IMR-90 (cell line): ENCODE measurements around the gene POU2AF1. TPM values are rescaled to one million over a fixed set of nuclear protein-coding genes. Genes with fewer than 3 reads are reported as not detected.
"Not testable (repeated sequence)": the region's sequence is repeated elsewhere in the genome, so short reads cannot be mapped to it uniquely, and the experiment has no call there.

Source experiments
- ATAC-seq: fragments of 200-7000 bp; cut with Tn5 transposase; 2 replicates; pipeline ENCODE4 v1.9.1; 2020; ENCODE audit warnings: low read depth, mild to moderate bottlenecking, moderate library complexity
- BruUV-seq: library from RNA; stranded (reverse); fragments of 400-500 nt; replicated peaks from 2 replicates; lab custom pipeline; 2021; lab: Mats Ljungman, UMichigan
- CTCF ChIA-PET: fragments of 300-600 bp; formaldehyde crosslinking; extraction: SDS; loops from one replicate; lab custom pipeline; 2021; ENCODE audit warnings: antibody characterized with exemption; lab: Yijun Ruan, JAX
- POLR2A ChIA-PET: fragments of 300-600 bp; sonication (Branson Sonifier 250); formaldehyde crosslinking; loops from one replicate; lab custom pipeline; 2022; ENCODE audit warnings: antibody characterized with exemption; ENCODE audit not compliant: unreplicated experiment; lab: Charles Lee
- DNase-seq: peaks from one replicate; pipeline ENCODE4 v3.0.0; 2013
- H2AFZ ChIP-seq: replicated peaks from 2 replicates; pipeline ENCODE3; 2013; ENCODE audit warnings: low read length, mild to moderate bottlenecking; ENCODE audit not compliant: poor library complexity
- H2AK5ac ChIP-seq: 2 replicates; pipeline ENCODE4 v1.6.1; 2013; ENCODE audit warnings: low read depth, low read length, inconsistent platforms
- H2AK9ac ChIP-seq: replicated peaks from 2 replicates; pipeline ENCODE3; 2013; ENCODE audit warnings: mild to moderate bottlenecking, low read depth, low read length, moderate library complexity; ENCODE audit not compliant: poor library complexity
- H2BK120ac ChIP-seq: 2 replicates; pipeline ENCODE4 v1.6.1; 2013; ENCODE audit warnings: low read depth, low read length, inconsistent platforms
- H2BK15ac ChIP-seq: 3 replicates; pipeline ENCODE4 v1.6.1; 2013; ENCODE audit warnings: low read depth, low read length, inconsistent platforms
- H2BK20ac ChIP-seq: 2 replicates; pipeline ENCODE4 v1.6.1; 2013; ENCODE audit warnings: low read depth, mild to moderate bottlenecking, inconsistent platforms, low read length, moderate library complexity
- H2BK5ac ChIP-seq: 2 replicates; pipeline ENCODE4 v1.6.1; 2013; ENCODE audit warnings: mild to moderate bottlenecking, low read depth, low read length, inconsistent platforms; ENCODE audit not compliant: poor library complexity, severe bottlenecking
- H3K14ac ChIP-seq: replicated peaks from 2 replicates; pipeline ENCODE4 v1.6.1; 2013; ENCODE audit warnings: low read depth, low read length, inconsistent platforms
- H3K18ac ChIP-seq: 2 replicates; pipeline ENCODE4 v1.6.1; 2013; ENCODE audit warnings: low read depth, low read length, control low read depth
- H3K23ac ChIP-seq: 2 replicates; pipeline ENCODE4 v1.6.1; 2013; ENCODE audit warnings: low read depth, low read length, inconsistent platforms
- H3K27ac ChIP-seq: 2 replicates; pipeline ENCODE4 v1.5.1; 2013; ENCODE audit warnings: mild to moderate bottlenecking, control low read depth, low read length; ENCODE audit not compliant: insufficient read depth
- H3K27me3 ChIP-seq: 2 replicates; pipeline ENCODE4 v1.6.1; 2013; ENCODE audit warnings: low read length; ENCODE audit not compliant: control insufficient read depth, insufficient read depth
- H3K36me3 ChIP-seq: 2 replicates; pipeline ENCODE4 v1.6.1; 2013; ENCODE audit warnings: low read length, mixed read lengths; ENCODE audit not compliant: control insufficient read depth, insufficient read depth
- H3K4ac ChIP-seq: 2 replicates; pipeline ENCODE4 v1.6.1; 2013; ENCODE audit warnings: low read depth, low read length, inconsistent platforms
- H3K4me1 ChIP-seq: 2 replicates; pipeline ENCODE4 v1.6.1; 2013; ENCODE audit warnings: low read length, mixed read lengths; ENCODE audit not compliant: control insufficient read depth, insufficient read depth
- H3K4me2 ChIP-seq: 2 replicates; pipeline ENCODE4 v1.6.1; 2013; ENCODE audit warnings: low read depth, mild to moderate bottlenecking, control low read depth, low read length, moderate library complexity
- H3K4me3 ChIP-seq: 2 replicates; pipeline ENCODE4 v1.5.1; 2013; ENCODE audit warnings: low read depth, mild to moderate bottlenecking, control low read depth, low read length, moderate library complexity; ENCODE audit not compliant: insufficient read depth
- H3K56ac ChIP-seq: 2 replicates; pipeline ENCODE4 v1.6.1; 2013; ENCODE audit warnings: low read length, inconsistent platforms; ENCODE audit not compliant: insufficient read depth; ENCODE audit errors: extremely low read depth
- H3K79me1 ChIP-seq, 2 experiments: 2 replicates each; pipeline ENCODE4 v1.6.1; 2013; ENCODE audit warnings: low read length in 2 of 2, inconsistent platforms in 1 of 2, low read depth in 1 of 2
- H3K9ac ChIP-seq: 2 replicates; pipeline ENCODE4 v1.6.1; 2013; ENCODE audit warnings: low read depth, low read length, control low read depth
- H3K9me1 ChIP-seq: 2 replicates; pipeline ENCODE4 v1.6.1; 2013; ENCODE audit warnings: low read length, inconsistent platforms; ENCODE audit not compliant: insufficient read depth
- H3K9me3 ChIP-seq: 2 replicates; pipeline ENCODE4 v1.6.1; 2013; ENCODE audit warnings: low read length; ENCODE audit not compliant: control insufficient read depth, insufficient read depth
- H4K20me1 ChIP-seq: 2 replicates; pipeline ENCODE4 v1.6.1; 2013; ENCODE audit warnings: low read length, inconsistent platforms; ENCODE audit not compliant: insufficient read depth
- H4K5ac ChIP-seq: 2 replicates; pipeline ENCODE4 v1.6.1; 2013; ENCODE audit warnings: mild to moderate bottlenecking, low read depth, low read length, control low read depth
- H4K8ac ChIP-seq, 2 experiments: 2 replicates each; pipeline ENCODE4 v1.6.1; 2013; ENCODE audit warnings: low read depth in 2 of 2, low read length in 2 of 2, control low read depth in 1 of 2, inconsistent platforms in 1 of 2
- H4K91ac ChIP-seq: 2 replicates; pipeline ENCODE4 v1.6.1; 2013; ENCODE audit warnings: low read depth, low read length, inconsistent platforms; ENCODE audit not compliant: insufficient read depth
- BHLHE40 ChIP-seq: fragments of 150-350 bp; IDR thresholded peaks from 2 replicates; pipeline ENCODE4 v1.6.1; 2016; ENCODE audit warnings: mild to moderate bottlenecking, low read depth, low read length
- WGBS, 2 experiments: methylation state at CpG; one replicate each; pipeline versions ENCODE4 v1.1.5 to v1.1.7; 2013; ENCODE audit warnings: missing lambda C conversion rate in 2 of 2; ENCODE audit not compliant: insufficient read length in 1 of 2; ENCODE audit errors: extremely low coverage in 2 of 2; 5-methylcytosine and 5-hydroxymethylcytosine counted together
- dilution Hi-C: fragments of 300-500 bp; cut with HindIII; formaldehyde crosslinking; loops from one replicate; pipeline ENCODE4 v1.14.3; 2018; ENCODE audit warnings: low sequenced_read_pairs; ENCODE audit not compliant: unreplicated experiment
- in situ Hi-C: fragments of 300-500 bp; cut with MboI; formaldehyde crosslinking; loops from 3 replicates; pipeline ENCODE4 v1.14.3; 2019; ENCODE audit warnings: low sequenced_read_pairs, inconsistent platforms, mixed read lengths
- intact Hi-C: fragments of 100-400 bp; cut with micrococcal nuclease; formaldehyde crosslinking; loops from 2 replicates; pipeline ENCODE4 v1.10.0; 2022
- polyA plus RNA-seq, 3 experiments: library from polyadenylated mRNA; depleted of rRNA; stranded (reverse); fragments of >200 nt; gene quantifications; 2 replicates each; pipeline ENCODE4 v1.2.3, GENCODE V29; 2012; ENCODE audit warnings: low replicate concordance in 1 of 3
- total RNA-seq: library from RNA; depleted of rRNA; stranded (reverse); fragments of >200 nt; gene quantifications from 2 replicates; pipeline ENCODE4 v1.2.3, GENCODE V29; 2012

The POU2AF1 gene
- total and polyA plus RNA-seq, 2 of the 4 experiments (the other 2 are of a cell fraction), result not detected

GRCh38 chr11:111320728-111321568, 58.1 kb downstream of the POU2AF1 start (continued):
- TF ChIP-seq BHLHE40, result no peak

- H3K4me1 ChIP-seq, POLR2A ChIA-PET, H2BK120ac ChIP-seq, intact Hi-C loops, DNase-seq, H4K91ac ChIP-seq, H3K4me3 ChIP-seq, H3K36me3 ChIP-seq, H3K14ac ChIP-seq, H2BK15ac ChIP-seq, H3K4ac ChIP-seq, CTCF ChIA-PET, H3K9ac ChIP-seq, H3K79me1 ChIP-seq, H3K27ac ChIP-seq, H3K9me1 ChIP-seq, H3K18ac ChIP-seq, dilution Hi-C loops, ATAC-seq, H2AFZ ChIP-seq, H3K56ac ChIP-seq, H2BK20ac ChIP-seq, BruUV-seq, H4K20me1 ChIP-seq, H2BK5ac ChIP-seq, H4K8ac ChIP-seq, H4K5ac ChIP-seq, in situ Hi-C loops, H3K4me2 ChIP-seq, H2AK5ac ChIP-seq, H3K9me3 ChIP-seq, H3K23ac ChIP-seq, H3K27me3 ChIP-seq, H2AK9ac ChIP-seq: not testable (repeated sequence)
- 93% methylated on average over 2 of the region's 6 CpGs; no CpG with 5 or more reads in 1 of the 2 experiments for WGBS, 2 experiments
Measured at GRCh38 chr11:111320199-111320598, 58.9 kb downstream of the POU2AF1 start.
